Measurements from ENCODE around the gene B4GALT5. TPM values are rescaled to one million over a fixed set of nuclear protein-coding genes. Genes with fewer than 3 reads are reported as not detected.
"Not testable (repeated sequence)": the region's sequence is repeated elsewhere in the genome, so short reads cannot be mapped to it uniquely, and the experiment has no call there.

The B4GALT5 gene
- total RNA-seq, 1 donor from 2014 or later: 62.2 TPM

DNA sequence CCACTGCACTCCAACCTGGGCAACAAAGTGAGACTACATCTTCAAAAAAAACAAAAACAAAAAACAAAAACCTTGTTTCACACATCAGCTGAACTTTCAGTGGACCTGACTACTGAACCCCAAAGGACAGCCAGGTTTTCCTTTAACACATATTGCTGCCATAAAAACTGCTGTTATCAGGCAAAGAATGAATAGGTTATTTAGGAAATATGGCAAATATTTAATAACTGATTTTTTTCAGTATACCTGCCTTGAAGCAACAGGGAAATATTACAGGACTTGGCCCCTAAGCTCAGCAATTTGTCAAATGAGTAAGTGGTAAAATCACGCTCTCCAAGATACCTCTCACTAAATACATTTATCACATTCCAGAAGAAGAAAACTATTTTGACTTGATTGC lies 34.0 kb downstream of the B4GALT5 start:
- no peak for DNase-seq (ENCODE audit: low spot score)

DNA sequence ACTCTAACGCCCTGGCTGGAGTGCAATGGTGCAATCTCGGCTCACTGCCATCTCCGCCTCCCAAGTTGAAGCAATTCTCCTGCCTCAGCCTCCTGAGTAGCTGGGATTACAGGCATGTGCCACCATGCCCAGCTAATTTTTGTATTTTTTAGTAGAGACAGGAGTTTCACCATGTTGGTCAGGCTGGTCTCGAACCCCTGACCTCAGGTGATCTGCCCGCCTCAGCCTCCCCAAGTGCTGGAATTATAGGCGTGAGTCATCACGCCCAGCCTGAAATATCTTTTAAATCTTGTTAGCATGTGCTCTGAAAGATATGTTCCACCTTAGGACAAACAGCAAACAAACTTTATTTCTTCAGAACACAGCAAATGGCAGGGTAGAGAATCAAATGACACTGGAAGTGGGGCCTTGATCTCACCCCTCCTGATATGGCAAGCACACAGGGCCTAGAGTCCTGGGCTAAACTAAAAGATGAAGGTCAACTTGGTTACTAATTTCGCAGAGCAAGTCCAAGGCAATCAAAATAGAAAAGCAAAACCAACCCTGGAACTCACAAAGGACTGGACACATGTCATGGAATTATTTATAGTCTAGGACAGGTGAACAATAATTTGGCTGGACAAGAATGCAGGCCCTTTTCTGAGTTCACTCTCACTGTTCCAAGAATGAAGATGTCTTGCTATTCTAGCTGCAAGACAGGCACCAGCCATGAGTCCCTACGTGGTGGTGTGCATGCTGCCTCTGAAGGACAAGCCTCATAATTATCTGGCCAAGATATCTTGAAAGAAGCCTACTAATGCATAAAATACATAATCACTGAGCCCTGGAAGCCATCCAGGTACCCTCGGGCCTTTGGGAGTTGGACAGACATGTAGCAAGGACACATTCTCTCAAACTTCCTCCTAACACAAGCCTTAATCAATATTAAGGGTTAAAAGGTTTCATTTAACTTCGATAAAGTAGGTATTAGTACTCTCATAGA lies 35.6 kb downstream of the B4GALT5 start:
- DNase-seq (ENCODE audit: low spot score): peak; percentile 77

DNA sequence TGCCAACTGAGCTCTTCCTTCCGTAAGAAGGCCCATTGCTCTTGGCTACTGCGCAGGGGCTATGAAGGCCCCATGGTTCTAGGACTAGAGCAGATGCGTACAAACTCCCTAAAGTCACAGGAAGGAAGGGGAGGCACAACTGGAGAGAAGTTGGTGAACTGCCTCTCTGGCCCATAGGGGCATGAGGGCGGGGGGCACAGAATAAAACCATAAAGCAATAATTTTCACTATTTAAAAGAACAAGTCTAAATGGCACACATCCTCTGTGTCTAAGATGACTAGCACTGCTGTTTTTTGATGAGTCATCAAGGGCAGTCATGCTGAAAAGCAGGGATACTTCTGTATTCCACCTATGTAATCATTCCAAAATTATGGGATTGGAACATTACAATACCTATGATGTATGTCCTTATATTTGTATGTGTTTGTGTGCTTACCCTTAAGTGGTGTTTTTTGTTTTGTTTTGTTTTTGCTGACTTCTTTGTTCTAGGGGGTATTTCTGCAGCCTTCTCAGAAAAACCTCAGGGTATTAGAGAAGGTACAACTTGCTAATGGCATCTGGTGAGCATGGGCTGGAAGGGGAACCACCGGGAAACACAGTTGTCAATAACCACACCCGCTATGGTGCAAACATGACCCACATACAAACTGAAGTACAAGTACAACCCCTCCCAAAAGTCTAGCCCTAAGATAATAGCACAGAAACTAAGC lies 36.9 kb downstream of the B4GALT5 start:
- DNase-seq (ENCODE audit: low spot score): peak; percentile 38

DNA sequence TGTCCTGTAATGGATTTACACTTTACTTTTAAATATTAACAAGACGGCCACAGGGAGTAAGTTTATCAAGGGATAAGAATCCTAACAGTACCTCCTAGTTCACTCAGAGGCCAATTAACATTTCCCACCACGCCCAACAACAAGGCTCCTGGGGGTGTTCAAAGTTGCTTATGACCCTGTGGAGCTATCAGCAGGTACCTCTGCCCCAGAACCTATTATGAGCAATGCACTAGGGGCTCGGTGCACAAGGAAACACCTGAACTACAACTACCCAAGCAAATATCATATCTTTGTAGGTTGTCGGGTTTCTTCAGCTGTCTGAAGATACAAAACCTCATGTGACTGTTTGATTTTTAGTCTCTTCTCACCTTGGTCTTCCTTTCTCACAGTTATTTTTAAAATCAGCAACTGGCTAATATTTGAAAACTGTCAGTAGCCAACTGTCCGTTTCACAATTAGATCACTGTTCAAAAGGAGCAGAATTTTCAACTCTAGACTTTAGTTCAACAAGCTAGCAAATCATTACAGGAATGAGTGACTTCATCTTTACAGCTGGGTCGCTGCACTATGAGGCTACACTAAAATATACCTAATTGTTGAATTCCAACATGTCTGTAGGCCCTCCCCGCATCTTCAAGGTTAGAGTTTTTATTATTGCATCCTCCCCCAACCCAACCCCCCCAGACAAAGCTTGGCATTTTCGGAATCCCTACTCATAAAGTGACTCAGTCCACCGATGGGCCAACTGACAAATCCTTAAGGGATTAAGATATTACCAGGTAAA lies 38.1 kb downstream of the B4GALT5 start:
- peak; percentile 44 for DNase-seq (ENCODE audit: low spot score)

DNA sequence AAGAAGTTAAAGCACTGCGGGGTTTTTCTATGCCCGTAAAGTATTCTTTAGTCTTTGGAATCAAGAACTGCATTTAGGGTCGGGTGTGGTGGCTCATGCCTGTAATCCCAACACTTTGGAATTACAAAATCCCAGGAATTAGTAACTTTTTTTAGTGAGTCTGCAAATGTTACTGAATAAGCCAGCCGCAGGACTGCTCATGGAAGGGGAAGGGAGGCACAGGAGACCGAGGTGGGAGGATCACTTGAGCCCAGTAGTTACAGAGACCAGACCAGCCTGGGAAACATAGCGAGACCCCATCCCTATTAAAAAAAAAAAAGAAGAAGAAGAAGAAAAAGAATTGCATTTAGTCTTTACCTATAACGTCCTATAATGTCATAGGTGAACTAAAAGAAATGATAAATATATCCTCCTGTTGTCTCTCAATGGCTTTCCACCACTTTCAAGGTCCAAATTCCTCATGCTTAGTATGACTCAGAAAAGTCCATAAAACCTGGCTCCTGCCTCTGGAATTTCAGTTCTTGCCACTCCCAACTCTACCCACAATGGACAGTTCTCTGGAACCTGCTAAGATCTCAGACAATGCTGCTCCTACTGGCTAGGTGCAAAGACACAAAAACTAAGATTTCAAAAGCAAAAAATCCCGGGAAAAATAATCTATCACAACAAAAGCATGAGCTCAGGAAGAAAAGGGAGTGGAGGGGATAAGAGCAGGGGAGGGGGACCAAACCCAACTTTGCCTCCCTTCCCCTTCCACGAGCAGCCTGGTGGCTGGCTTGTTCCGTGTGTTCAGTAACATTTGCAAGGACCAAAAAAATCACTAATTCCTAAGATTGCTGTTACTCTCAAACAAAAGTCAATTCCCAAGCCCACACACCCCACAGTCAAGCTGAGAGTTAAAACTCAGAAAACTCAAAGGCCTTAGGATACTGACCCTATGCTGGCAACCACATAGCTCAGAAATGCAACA lies 39.0 kb downstream of the B4GALT5 start:
- peak; percentile 69 for DNase-seq (ENCODE audit: low spot score)

DNA sequence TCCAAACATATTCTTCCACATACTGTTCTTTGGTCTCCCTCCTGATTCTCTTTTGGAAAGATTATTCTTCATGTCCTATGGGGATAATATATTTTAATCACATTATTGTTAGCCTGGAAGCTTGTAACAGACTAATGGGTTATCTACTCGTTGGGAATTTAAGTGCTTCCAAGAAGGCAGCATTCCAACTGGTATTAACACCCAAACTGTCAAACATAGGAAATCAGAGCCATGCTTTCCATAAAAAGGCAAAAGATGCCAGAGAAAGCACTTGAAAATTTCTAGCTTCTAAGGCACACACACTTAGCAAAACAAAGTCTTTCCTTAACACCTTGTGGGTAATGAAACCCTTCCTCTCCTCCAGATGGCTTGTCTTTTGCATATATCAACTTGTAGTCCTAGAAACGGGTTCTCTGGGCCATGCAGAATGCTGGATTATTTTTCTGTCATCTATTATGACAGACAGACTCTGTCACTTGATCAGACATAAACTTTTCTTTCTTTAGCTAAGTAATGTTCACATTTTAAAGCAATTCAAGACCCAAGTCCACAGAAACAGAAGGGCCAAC lies 41.5 kb downstream of the B4GALT5 start:
- no peak for DNase-seq (ENCODE audit: low spot score)

DNA sequence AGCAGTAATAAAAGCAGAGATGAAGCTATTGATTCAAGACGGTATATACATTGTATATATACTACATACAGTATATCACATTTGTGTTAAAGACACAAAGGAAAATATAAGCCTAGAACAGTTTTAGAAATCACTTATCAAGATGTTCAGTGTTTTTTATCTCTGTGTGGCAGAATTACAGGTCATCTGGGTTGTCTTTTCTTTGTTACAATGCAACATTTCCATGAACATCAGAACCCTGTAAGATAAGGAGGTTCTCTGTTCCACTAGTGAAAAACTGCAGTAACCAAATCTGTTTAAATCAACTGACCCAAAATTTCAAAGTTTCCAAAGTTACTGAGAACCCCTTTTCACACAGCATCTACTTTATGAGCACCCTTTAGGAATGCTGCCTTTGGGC lies 42.2 kb downstream of the B4GALT5 start:
- DNase-seq (ENCODE audit: low spot score): no peak

DNA sequence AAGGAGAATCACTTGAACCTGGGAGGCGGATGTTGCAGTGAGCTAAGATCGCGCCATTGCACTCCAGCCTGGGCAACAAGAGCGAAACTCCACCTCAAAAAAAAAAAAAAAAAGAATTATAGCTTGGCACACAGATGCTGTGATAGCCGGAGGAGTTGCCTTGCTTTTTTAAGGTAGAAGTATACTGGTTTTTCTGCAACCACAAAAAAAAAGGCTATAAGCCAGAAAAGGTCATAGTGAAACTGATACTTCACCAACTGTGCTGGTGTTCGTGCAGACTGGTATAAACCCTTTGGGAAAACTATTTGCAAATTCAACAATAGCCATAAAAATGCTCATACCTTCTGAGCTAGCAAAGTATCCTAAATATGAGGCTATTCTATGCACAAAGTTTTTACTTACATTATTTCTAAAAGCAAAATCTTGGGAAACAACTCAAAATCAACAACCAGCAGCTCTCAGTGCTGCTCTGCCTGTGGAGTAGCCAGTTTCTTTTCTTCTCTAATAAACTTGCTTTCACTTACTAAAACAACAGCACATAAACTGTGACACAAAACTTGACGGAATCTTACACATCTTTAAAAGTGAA lies 44.0 kb downstream of the B4GALT5 start:
- no peak for DNase-seq (ENCODE audit: low spot score)

DNA sequence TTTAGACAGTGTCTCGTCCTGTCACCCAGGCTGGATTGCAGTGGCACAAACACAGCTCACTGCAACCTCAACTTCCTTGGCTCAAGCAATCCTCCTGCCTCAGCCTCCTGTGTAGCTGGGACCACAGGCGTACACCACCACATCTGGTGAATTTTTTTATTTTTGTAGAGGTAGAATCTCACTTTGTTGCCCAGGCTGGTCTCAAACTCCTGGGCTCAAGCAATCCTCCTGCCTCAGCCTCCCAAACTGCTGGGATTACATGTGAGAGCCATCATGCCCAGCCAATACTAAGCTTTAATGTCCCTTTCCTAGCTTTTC lies 44.8 kb downstream of the B4GALT5 start:
- not testable (repeated sequence) for DNase-seq (ENCODE audit: low spot score)

DNA sequence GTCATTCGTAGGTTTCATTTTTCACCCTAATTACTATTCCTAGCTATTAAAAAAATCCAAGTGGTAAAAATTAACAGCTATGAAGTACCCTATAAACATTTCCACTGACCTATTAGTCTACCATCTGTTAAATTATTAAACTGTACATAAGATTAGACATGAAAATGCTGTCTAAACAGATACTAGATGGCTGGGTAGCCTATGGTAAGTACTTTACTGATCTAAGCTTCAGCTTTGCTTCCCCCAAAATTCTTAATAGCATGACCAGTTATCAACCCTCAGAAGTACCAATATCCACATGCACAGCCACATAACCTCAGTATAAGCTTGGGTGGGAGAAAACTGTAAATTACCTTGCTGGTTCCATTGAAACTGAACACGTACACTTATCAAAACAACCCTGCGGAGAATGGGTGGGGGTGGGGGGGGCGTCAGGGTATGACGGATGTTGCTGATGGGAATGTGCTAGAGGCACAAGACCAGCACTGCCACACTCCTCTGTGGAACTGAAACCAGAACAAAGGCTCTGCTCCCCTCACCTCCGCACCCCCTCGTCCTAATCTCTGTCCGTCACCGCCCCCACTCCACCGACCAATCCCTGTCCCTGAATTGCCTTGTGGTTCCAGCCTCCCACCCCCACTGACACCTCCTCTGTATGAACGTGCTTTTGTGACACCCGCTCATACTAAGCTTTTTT lies 45.3 kb downstream of the B4GALT5 start:
- peak; percentile 62 for DNase-seq (ENCODE audit: low spot score)

DNA sequence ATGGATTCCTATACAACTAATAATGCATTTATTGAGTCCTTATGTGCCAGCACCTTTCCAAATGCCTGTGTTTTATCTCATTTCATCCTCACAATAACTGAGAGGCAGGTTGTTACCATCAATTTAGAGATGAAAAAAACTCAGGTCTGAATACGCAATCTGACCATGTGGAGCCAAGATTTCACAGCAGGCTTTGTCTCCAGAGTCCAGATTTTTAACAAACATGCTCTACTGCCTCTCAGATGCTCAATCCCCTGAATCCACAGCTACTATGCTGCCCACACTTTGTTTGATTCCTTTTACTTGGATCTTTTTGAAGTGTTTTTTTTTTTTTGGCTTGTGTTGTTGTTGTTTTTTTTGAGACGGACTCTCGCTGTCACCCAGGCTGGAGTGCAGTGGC lies 46.8 kb downstream of the B4GALT5 start:
- DNase-seq (ENCODE audit: low spot score): no peak

DNA sequence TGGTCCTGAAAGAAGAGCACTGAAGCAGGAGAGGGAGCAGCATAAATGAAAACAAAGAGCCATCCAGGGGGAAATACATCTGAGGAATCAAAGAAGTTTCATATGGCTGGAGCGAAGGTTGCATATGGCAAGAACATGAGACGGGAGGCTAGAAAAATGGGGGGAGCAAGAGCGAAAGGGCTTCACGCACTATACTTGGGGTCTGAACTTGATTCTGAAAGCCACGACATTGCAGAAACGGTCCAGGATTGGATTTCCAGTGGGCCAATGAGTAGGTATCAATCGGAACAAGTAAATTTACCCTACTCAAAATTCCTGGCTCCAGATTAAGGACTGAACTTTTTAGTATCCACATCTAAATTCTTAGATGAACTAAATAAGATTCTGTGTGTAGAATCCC lies 47.9 kb downstream of the B4GALT5 start:
- DNase-seq (ENCODE audit: low spot score): no peak

DNA sequence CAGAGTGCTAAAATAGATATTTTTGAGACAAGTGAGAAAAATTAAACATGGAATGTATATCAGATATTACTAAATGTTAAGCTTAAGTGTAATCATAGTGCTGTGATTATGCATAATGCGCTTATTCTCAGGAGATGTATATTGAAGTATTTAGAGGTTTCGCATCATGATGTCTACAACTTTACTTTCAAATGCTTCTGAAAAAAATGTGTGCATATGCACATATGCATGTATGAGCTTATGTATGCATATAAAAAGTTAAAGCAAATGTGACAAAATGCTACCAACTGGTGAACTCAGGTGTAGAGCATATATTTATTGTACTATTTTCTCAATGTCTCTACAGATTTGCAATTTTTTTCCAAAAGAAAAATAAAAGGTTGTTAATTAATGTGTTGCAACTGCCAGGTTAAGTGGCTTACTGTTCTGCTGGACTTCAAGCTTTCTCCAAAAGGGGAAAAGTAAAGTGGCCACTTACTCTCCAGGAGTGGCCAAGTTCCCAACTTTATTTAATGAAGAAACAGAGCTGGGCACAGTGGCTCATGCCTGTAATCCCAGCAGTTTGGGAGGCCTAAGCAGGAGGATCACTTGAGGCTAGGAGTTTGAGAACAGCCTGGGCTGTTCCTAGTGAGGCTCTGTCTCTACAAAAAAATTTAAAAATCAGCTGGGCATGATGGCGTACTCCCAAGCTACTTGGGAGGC lies 48.9 kb downstream of the B4GALT5 start:
- no peak for DNase-seq (ENCODE audit: low spot score)

DNA sequence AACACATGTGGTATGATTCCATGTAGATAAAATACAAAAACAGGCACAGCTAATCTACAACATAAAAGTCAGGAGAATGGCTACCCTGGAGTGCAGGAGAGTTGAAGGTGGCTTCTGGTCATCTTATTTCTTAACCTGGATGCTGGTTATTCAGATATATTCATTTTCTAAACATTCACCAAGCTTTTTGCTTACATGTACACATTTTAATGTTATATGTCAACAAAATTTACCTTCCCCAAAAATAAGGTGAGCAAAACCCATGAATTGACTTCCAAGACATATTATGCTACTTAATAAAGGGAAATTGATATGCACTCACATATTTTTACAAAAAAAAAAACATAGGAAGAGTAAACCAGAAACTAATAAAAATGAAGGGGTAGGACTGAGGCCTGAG lies 50.6 kb downstream of the B4GALT5 start:
- no peak for DNase-seq (ENCODE audit: low spot score)

DNA sequence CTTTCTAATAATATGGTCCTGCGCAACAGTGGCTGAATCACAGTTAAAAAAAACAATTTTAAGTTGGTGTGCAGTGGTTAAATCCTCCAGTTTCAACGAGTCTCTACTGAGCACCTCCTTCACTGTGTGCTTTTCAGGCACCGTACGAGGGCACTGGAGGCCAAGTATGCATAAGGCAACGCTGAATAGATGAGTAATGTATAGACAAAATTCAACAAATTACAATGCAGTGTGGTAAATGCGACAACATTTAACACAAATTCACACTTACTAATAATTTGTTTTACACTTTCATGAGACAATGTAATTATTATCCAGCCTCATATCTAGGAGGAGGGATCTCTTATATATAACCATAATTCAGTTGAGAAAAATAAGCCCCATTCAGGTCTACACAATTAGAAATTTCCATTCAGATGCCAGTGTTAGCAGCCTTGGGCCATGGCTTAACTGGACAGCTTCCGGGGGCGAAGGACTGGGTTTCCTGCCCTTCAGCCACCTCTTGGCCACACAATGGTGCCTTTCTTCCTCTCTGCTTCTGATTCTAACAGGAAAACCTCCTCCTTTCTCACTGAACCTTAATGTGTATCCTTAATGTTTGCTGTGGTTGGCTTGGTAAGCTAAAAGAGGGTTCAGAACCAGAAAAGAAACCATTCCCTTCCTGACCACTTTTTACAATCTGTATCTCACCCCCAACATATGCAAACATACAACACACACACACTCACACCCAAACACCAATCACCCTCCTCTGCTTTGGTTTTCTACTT lies 51.9 kb downstream of the B4GALT5 start:
- DNase-seq (ENCODE audit: low spot score): no peak

DNA sequence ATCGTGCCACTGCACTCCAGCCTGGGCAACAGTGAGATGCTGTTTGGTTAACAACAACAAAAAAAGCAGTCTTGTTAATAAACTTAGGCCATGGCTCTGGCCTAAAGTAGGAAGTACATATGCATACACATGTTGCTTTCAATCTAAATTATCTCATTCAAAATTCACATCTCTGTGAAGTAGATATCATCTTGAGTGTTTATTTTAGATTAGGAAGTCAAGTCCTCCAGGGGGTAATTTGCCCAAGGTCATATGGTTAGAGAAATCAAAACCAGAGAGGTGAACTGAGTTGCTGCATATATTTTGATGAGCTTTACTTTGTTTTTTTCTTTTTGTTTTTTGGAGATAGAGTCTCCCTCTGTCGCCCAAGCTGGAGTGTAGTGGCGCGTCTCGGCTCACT lies 52.8 kb downstream of the B4GALT5 start:
- no peak for DNase-seq (ENCODE audit: low spot score)

DNA sequence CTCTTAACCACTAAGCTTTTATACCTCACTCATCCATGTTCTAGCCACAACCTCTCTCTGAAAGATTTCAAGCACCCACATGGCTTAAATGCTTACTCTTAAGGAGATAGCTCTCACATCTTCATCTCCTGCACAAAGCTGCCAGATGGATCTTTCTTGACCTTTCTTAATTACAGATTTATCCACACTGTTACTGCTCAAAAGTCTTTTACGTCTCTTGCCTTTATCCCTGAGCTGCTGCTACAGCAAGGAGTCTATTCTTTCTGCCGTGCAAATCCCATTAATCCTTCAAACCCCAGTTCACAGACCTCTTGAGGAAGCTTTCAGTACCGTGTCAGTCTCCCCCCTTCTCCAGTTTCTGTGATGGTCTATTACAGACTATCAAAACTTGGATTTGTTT lies 54.6 kb downstream of the B4GALT5 start:
- no peak for DNase-seq (ENCODE audit: low spot score)

DNA sequence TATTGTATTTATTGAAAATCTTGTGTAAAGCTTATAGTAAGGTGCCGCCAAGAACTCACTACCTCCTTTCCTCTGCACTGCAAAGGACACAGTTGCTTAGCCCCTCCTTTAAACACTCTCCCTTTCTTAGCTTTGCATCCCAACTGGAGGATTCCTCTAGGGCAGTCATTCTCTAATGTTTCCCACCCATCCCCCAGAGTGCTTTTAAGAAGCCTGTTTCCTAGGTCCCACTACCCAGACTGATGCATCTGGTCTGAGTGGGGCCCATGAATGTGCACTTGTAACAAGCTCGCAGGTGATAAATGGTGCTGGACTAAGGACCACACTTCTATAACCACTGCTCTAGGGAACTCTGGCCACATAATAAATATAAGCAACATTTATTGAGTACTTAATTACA lies 55.2 kb downstream of the B4GALT5 start:
- DNase-seq (ENCODE audit: low spot score): no peak
